NCI-H748 (cell line): ENCODE results near the gene METAP2.

Experiments used
- DNase-seq: peaks from one replicate; lab custom pipeline; 2025; ENCODE audit not compliant: unreplicated experiment; lab: John Stamatoyannopoulos, UW

METAP2 gene

GRCh38 chr12:95509300-95509699 lies 35.3 kb downstream of the METAP2 start:
- no peak for DNase-seq

GRCh38 chr12:95511977-95512376 lies 38.0 kb downstream of the METAP2 start:
- no peak for DNase-seq

DNA sequence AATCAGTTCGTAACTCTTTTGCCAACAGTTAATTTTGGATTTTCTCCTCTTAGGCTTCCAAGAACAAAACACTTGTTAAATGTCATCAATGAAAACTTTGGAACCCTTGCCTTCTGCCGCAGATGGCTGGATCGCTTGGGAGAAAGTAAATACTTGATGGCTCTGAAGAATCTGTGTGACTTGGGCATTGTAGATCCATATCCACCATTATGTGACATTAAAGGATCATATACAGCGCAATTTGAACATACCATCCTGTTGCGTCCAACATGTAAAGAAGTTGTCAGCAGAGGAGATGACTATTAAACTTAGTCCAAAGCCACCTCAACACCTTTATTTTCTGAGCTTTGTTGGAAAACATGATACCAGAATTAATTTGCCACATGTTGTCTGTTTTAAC lies 39.6 kb downstream of the METAP2 start:
- DNase-seq, result no peak

DNA sequence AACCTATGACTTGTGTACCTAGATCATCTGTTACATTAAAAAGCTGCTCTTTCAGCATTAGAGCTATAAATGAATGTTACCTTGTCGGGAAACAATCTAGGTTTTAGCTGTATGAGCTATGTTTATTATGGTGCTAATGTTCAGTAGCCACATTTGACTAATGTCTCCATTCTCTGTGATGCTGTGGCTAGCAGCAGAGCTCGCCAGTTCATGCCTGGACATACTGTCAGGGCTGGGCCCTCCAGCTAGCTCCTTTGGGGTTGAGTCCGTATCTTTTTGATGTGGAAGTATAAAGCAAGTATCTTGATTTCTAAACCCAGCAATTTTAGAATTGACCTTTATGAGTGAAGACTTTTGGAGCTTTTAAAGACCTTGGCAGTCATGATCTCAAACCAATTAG lies 41.2 kb downstream of the METAP2 start:
- DNase-seq, result no peak

GRCh38 chr12:95516757-95517156 lies 42.8 kb downstream of the METAP2 start:
- DNase-seq, result no peak

DNA sequence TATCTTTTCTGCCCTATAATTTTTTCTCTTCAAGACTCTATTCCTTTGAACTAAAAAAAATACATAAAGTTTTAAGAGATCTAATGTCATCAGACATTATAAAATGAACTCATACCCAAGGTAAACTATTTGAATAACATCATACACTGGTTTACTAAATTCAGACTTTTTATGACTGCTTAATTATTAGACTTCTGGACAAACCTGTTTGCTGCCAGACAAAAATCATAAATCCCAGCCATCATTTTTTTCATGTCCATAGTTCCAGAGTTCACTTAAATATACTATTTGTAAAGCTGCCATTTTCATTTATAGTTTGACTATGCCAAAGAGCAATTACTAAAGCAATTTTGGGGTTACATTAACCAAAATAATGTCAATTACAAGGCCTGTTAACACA lies 43.3 kb downstream of the METAP2 start:
- DNase-seq, result no peak

GRCh38 chr12:95518944-95519343 lies 45.0 kb downstream of the METAP2 start:
- DNase-seq, result no peak

- no peak for DNase-seq
These were observed 46.9 kb downstream of the METAP2 start for GRCh38 chr12:95520816-95521215.

GRCh38 chr12:95522692-95523091 lies 48.7 kb downstream of the METAP2 start:
- no peak for DNase-seq

- no peak for DNase-seq
These were observed 54.5 kb downstream of the METAP2 start for GRCh38 chr12:95528431-95528830.

DNA sequence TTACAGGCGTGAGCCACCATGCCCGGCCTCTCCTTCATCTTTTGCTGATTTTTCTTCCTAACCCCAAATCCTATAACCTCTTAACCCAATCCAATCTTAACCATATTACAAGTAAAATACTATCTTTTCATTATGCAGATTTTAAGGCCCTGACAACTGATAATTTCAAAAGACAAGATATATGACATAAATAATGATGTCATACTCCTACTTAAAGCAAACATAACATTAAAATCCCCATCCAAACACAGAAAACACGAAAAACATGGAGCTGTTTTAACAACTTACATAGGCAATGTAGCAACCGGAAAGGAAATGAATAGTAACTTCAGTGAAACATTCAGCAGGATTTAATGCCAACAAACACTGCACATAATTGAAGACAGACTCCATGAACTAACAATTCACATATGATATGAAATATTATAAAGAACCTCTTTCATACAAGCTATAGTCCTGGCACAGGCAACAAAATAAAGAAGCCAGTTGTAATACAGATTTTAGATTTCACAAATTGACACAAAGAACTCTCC lies 55.8 kb downstream of the METAP2 start:
- DNase-seq, result no peak

- no peak for DNase-seq
These were observed 58.9 kb downstream of the METAP2 start for GRCh38 chr12:95532851-95533250.

- DNase-seq, result no peak
These were observed 60.0 kb downstream of the METAP2 start for GRCh38 chr12:95533985-95534384.

- DNase-seq, result no peak
These were observed 64.1 kb downstream of the METAP2 start for GRCh38 chr12:95538006-95538405.

DNA sequence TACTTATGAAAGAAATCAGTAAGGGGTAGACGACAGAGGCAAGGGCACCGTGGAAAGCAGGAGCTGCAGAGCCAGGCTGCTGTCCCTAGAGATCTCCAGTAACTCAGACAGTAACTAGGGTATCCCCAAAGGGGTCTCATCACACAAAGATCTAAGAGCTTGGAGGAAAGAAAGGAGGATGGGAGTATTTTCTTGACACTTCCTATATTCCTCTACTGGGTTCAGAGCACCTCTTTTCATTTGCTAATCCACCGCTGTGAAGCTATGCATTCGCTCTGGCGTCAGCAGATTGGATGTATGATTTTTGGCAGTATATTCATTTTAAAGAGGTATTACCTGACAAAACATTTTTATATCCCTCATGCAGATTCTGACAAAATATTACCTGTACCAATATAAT lies 64.7 kb downstream of the METAP2 start:
- DNase-seq, result no peak

DNA sequence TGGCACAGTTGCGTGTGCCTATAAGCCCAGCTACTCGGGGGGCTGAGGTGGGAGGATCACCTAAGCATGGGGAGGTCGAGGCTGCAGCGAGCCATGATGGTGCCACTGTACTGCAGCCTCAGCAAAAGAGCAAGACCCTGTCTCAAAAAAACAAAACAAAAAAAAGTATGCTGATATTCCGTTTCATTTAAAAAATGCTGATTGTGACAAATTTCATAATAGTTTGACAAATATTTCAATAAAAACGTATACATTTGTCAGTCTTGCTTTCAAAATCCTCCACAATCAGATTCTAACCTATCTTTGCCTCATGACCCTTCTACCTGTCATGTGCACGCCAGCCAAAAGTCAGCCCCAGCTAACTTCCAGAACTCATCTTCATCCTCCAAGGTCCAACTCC lies 67.5 kb downstream of the METAP2 start:
- no peak for DNase-seq

GRCh38 chr12:95543305-95543704 lies 69.4 kb downstream of the METAP2 start:
- DNase-seq, result no peak

- DNase-seq, result no peak
These were observed 70.8 kb downstream of the METAP2 start for GRCh38 chr12:95544756-95545155.

- no peak for DNase-seq
These were observed 71.4 kb downstream of the METAP2 start for GRCh38 chr12:95545303-95545702.

- DNase-seq, result peak; percentile 94
These were observed 72.0 kb downstream of the METAP2 start for GRCh38 chr12:95545731-95546490.

DNA sequence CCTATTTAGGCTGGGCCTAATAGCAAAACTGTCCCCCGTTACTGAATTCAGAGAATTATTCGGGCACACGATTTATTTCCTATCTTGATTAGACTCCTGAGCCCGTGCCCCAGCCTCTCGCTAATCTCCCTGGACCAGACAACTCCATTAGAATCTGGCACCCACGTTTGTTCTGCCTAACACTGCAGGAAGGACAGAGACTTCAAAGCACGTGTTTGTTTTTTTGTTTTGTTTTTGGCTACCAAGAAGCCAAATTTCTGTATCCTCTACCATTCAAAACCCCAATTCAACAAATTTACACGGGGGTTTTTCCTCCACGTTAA lies 72.5 kb downstream of the METAP2 start:
- no peak for DNase-seq

- DNase-seq, result no peak
These were observed 73.6 kb downstream of the METAP2 start for GRCh38 chr12:95547522-95548055.

- DNase-seq, result peak; percentile 62
These were observed 74.1 kb downstream of the METAP2 start for GRCh38 chr12:95548056-95548538.
